Tibial nerve (tissue), 4 donors: Measurements from ENCODE around the gene EFCAB13. TPM values are rescaled to one million over a fixed set of nuclear protein-coding genes. Genes with fewer than 3 reads are reported as not detected.

Source experiments
- DNase-seq, 2 donors: peaks; one replicate each; pipeline ENCODE4 v3.0.0-alpha.2; 2019; ENCODE audit warnings: low spot score in 2 of 2
- H3K27ac ChIP-seq, 4 donors: fragments of 200-600 bp; sonication (generic) in 3 of 4; one replicate each; pipeline ENCODE4 v1.5.1; 2017 to 2019; ENCODE audit warnings: mild to moderate bottlenecking in 1 of 4
- H3K27me3 ChIP-seq, 2 donors: fragments of 200-600 bp; sonication (generic) in 1 of 2; one replicate each; pipeline versions ENCODE4 v1.5.1 to v1.6.0; 2017 to 2019
- H3K36me3 ChIP-seq, 3 donors: fragments of 200-600 bp; sonication (generic); one replicate each; pipeline ENCODE4 v1.5.1; 2018 to 2019
- H3K4me1 ChIP-seq, 4 donors: fragments of 200-600 bp; sonication (generic) in 3 of 4; one replicate each; pipeline ENCODE4 v1.5.1; 2017 to 2019
- H3K4me3 ChIP-seq, 4 donors: fragments of 200-600 bp; sonication (generic) in 3 of 4; one replicate each; pipeline ENCODE4 v1.5.1; 2017 to 2019; ENCODE audit warnings: mild to moderate bottlenecking in 1 of 4, moderate library complexity in 1 of 4
- H3K9me3 ChIP-seq, 4 donors: fragments of 200-600 bp; sonication (generic) in 3 of 4; one replicate each; pipeline ENCODE4 v1.5.1; 2017 to 2019
- EP300 ChIP-seq, 2 donors: sonication (generic); formaldehyde crosslinking; IDR thresholded peaks; one replicate each; pipeline ENCODE4 v1.6.1; 2017; ENCODE audit warnings: antibody characterized with exemption in 2 of 2, mild to moderate bottlenecking in 1 of 2
- POLR2A ChIP-seq, 2 donors: fragments of 450-650 bp; IDR thresholded peaks; one replicate each; pipeline ENCODE4 v1.6.1; 2017; ENCODE audit warnings: antibody characterized with exemption in 2 of 2, mild to moderate bottlenecking in 2 of 2, moderate library complexity in 2 of 2
- WGBS, 2 donors: methylation state at CpG; one replicate each; pipeline ENCODE4 v1.1.5; 2018; 5-methylcytosine and 5-hydroxymethylcytosine counted together
- total RNA-seq, 4 donors: library from RNA; depleted of rRNA; stranded (reverse); fragments of >200 nt; gene quantifications; one replicate each; pipeline ENCODE4 v1.1.0, GENCODE V29; 2016
- TF ChIP-seq, protein P1 (sequence below), 5 experiments: fragments of 200-600 bp in 3 of 5; fragments of 450-650 bp in 2 of 5; sonication (generic) in 3 of 5; IDR thresholded peaks; one replicate each; pipeline ENCODE4 v1.5.1; 2016 to 2019; ENCODE audit warnings: antibody characterized with exemption in 5 of 5, mild to moderate bottlenecking in 3 of 5, moderate library complexity in 2 of 5

EFCAB13 gene
- total RNA-seq, 4 donors from 2014 or later = 6.5 to 15.1 (median 10.2) TPM

DNA sequence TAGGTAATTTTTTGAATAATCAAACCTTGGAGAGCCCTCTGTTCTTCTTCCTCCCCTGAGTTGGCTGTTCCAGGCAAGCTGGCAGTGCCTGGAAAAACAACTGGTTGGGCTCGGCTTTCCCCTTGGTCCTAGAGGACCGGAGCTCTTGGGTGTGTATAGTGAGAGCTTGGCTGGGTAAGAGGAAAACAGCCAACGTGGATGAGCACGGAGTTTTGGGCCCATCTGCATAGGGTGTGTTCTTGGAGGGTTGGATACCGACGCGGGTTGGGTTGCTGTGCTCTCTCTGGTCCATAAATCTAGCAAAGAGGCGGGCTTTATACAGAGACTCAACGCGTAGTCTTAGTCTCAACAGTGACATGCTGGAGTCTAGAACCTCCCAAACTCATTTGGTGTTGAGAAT, 46.9 kb upstream of the EFCAB13 start:
- TF ChIP-seq POLR2A (IDR thresholded peaks at IDR 0.05) (no peak), EP300 (IDR thresholded peaks at IDR 0.05) (peak in 1 of 2 donors; percentile 73)
- Histone ChIP-seq H3K27ac (peak overlapping the region; percentile 56 to 89 (median 80)), H3K36me3 (no peaks in the 10 kb centered on the region), H3K4me3 (no peak overlapping the region), H3K27me3 (no peaks in the 10 kb centered on the region), H3K9me3 (no peaks in the 10 kb centered on the region), H3K4me1 (peaks cover 0 to 75% (median 53%) of the 10 kb centered on the region in 4 donors)
- peak; percentile 59 to 69 for DNase-seq
- WGBS, 2 donors = 24 to 38% methylated on average over 10 of the region's 10 CpGs

DNA sequence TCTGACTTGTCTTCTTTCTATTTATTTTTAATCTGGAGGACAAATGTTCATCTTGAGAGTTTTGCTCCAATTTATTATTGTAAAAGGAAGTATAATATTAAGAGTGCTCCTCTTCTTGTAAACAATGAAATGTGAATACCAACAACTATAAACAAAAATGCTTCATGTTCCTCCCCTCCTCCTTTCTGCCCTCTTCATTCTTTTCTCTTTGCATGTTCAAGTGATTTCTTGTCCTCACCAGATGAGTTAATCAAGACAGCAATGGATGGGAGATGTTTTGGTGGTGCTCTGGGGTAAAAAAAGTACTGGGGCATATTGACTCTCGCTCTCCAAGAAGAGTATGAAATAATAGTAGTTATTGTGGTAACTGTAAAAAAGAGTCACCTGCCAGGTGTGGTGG, 45.8 kb upstream of the EFCAB13 start:
- H3K27ac ChIP-seq = peak overlapping the region in 3 of 4 donors; percentile 73 to 89 (median 89)
- H3K4me3 ChIP-seq = no peak overlapping the region
- H3K27me3 ChIP-seq = no peaks in the 10 kb centered on the region
- DNase-seq = no peak
- TF ChIP-seq, protein P1, sequence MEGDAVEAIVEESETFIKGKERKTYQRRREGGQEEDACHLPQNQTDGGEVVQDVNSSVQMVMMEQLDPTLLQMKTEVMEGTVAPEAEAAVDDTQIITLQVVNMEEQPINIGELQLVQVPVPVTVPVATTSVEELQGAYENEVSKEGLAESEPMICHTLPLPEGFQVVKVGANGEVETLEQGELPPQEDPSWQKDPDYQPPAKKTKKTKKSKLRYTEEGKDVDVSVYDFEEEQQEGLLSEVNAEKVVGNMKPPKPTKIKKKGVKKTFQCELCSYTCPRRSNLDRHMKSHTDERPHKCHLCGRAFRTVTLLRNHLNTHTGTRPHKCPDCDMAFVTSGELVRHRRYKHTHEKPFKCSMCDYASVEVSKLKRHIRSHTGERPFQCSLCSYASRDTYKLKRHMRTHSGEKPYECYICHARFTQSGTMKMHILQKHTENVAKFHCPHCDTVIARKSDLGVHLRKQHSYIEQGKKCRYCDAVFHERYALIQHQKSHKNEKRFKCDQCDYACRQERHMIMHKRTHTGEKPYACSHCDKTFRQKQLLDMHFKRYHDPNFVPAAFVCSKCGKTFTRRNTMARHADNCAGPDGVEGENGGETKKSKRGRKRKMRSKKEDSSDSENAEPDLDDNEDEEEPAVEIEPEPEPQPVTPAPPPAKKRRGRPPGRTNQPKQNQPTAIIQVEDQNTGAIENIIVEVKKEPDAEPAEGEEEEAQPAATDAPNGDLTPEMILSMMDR (IDR thresholded peaks at IDR 0.05) = no peak
- TF ChIP-seq EP300 (IDR thresholded peaks at IDR 0.05) = no peak
- no peak for TF ChIP-seq POLR2A (IDR thresholded peaks at IDR 0.05)
- no peaks in the 10 kb centered on the region for H3K9me3 ChIP-seq
- H3K4me1 ChIP-seq = peaks cover 0 to 75% (median 53%) of the 10 kb centered on the region in 4 donors
- no peaks in the 10 kb centered on the region for H3K36me3 ChIP-seq
- 95 to 97% methylated on average over 1 of the region's 1 CpG for WGBS, 2 donors

DNA sequence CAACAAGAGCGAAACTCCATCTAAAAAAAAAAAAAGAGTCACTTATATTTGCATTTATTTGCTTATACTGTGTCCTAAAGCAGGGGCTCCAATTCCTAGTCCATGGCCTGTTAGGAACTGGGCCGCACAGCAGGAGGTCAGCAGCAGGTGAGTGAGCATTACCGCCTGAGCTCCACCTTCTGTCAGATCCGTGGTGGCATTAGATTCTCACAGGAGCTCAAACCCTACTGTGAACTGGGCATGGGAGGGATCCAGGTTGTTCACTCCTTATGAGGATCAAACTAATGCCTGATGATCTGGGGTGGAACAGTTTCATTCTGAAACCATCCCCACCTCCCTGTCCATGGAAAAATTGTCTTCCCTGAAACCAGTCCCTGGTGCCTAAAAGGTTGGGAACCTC, 45.2 kb upstream of the EFCAB13 start:
- Histone ChIP-seq H3K4me1 (peaks cover 0 to 75% (median 53%) of the 10 kb centered on the region in 4 donors), H3K4me3 (no peak overlapping the region), H3K36me3 (no peaks in the 10 kb centered on the region), H3K27me3 (no peaks in the 10 kb centered on the region), H3K27ac (peak overlapping the region; percentile 73 to 89 (median 82)), H3K9me3 (no peaks in the 10 kb centered on the region)
- no peak for DNase-seq
- 84 to 85% methylated on average over 4 of the region's 4 CpGs for WGBS, 2 donors
- TF ChIP-seq, protein P1 (IDR thresholded peaks at IDR 0.05) = no peak
- TF ChIP-seq EP300 (IDR thresholded peaks at IDR 0.05) = no peak
- no peak for TF ChIP-seq POLR2A (IDR thresholded peaks at IDR 0.05)

DNA sequence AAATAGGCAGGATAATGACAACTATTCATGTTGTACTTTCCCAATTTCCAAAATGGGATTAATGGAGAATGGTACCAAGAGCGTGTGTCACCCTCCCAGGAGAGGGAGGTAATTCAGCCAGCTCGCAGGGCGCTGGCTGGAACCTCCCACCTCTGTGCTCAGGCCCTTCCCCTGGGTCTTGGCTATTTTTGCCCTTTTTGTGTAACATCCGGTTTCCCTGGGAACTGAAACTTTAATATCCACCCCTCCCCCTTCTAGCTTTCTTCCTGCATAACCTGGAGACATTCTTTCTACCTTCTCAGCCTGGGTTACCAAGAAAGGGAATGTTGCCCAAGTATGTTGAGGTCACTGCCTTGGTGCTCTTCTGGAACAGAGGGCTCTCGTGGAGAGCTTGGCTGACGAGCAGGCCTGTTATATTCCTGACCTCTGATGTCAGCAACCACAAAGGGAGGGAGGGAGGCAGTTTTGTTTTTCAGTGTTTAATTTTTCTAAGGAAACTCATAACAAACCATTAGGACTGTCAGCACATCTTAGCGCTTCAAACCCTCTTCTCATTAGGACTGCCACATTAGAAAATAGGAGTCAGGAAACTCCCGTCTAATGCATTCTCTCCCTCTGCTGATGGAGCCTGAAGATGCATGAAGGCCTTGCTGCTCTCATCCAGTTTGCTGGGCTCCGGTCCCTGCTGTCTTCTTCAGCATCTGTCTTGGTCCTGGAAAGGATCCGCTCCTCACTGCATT, 44.5 kb upstream of the EFCAB13 start:
- peak; percentile 62 to 67 for DNase-seq
- WGBS, 2 donors = 19 to 22% methylated on average over 10 of the region's 10 CpGs
- Histone ChIP-seq H3K36me3 (no peaks in the 10 kb centered on the region), H3K9me3 (no peaks in the 10 kb centered on the region), H3K27me3 (no peaks in the 10 kb centered on the region), H3K4me1 (peaks cover 0 to 73% (median 53%) of the 10 kb centered on the region in 4 donors), H3K27ac (peak overlapping the region; percentile 73 to 89 (median 82)), H3K4me3 (no peak overlapping the region)
- TF ChIP-seq, protein P1 (IDR thresholded peaks at IDR 0.05) = peak in 1 of 5 experiments; percentile 13
- TF ChIP-seq EP300 (IDR thresholded peaks at IDR 0.05) = peak; percentile 87 to 94
- TF ChIP-seq POLR2A (IDR thresholded peaks at IDR 0.05) = no peak

DNA sequence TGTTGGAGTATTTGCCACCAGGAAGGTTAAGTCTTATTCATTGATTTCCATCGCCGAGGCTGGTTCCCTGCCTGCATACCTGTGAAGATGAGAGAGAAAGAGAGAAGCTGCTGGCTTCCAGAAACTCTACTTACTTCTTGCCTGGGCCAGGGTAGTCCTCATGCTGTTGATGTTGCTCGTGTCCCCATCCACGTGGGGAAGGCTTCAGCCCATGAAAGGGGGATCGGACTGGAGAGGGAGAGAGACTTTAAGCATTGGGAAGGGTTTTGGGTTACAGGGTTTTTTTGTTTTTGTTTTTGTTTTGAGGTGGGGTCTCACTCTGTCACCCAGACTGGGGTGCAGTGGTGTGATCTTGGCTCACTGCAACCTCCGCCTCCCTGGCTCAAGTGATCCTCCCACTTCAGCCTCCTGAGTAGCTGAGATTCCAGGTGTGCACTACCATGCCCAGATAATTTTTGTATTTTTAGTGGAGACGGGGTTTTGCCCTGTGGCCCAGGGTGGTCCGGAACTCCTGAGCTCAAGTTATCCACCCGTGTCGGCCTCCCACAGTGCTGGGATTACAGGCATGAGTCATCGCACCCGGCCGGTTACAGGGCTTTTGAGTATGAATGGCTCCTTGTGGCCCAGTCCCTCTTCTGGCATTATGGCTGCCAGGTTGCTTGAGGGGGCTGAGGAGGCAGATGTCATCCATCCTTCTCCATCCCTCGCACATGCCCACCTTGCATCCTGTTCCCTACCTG, 43.5 kb upstream of the EFCAB13 start:
- H3K4me3 ChIP-seq = no peak overlapping the region
- no peaks in the 10 kb centered on the region for H3K27me3 ChIP-seq
- TF ChIP-seq, protein P1 (IDR thresholded peaks at IDR 0.05) = no peak
- no peak for TF ChIP-seq EP300 (IDR thresholded peaks at IDR 0.05)
- no peak for TF ChIP-seq POLR2A (IDR thresholded peaks at IDR 0.05)
- WGBS, 2 donors = 63 to 71% methylated on average over 14 of the region's 14 CpGs
- H3K27ac ChIP-seq = peak overlapping the region; percentile 73 to 89 (median 82)
- H3K9me3 ChIP-seq = no peaks in the 10 kb centered on the region
- peaks cover 0 to 63% (median 45%) of the 10 kb centered on the region in 4 donors for H3K4me1 ChIP-seq
- peak in 1 of 2 donors; percentile 38 for DNase-seq
- H3K36me3 ChIP-seq = peaks cover 0 to 8% (median 0%) of the 10 kb centered on the region in 3 donors
